CD4-positive, alpha-beta T cell treated with Interleukin-10 for 1 hour (primary cell): ENCODE data around the gene CACNA1D.
"Not testable (repeated sequence)": the region's sequence is repeated elsewhere in the genome, so short reads cannot be mapped to it uniquely, and the experiment has no call there.

Source experiments
- DNase-seq: peaks from one replicate; pipeline ENCODE4 v3.0.0-alpha.2; 2020

The CACNA1D gene

GRCh38 chr3:53664812-53665211 lies 170.4 kb downstream of the CACNA1D start:
- not testable (repeated sequence) for DNase-seq

GRCh38 chr3:53665608-53666425 lies 171.4 kb downstream of the CACNA1D start:
- DNase-seq: no peak

- DNase-seq: no peak
Measured at GRCh38 chr3:53668872-53669271, 174.5 kb downstream of the CACNA1D start.

GRCh38 chr3:53670721-53671120 lies 176.3 kb downstream of the CACNA1D start:
- no peak for DNase-seq

- no peak for DNase-seq
Measured at GRCh38 chr3:53671192-53671960, 177.0 kb downstream of the CACNA1D start.

- no peak for DNase-seq
Measured at GRCh38 chr3:53671961-53672299, 177.5 kb downstream of the CACNA1D start.

- DNase-seq: no peak
Measured at GRCh38 chr3:53672981-53673380, 178.6 kb downstream of the CACNA1D start.

- no peak for DNase-seq
Measured at GRCh38 chr3:53673722-53674350, 179.4 kb downstream of the CACNA1D start.

GRCh38 chr3:53674582-53674981 lies 180.2 kb downstream of the CACNA1D start:
- DNase-seq: no peak

GRCh38 chr3:53675022-53675697 lies 180.7 kb downstream of the CACNA1D start:
- DNase-seq: no peak

GRCh38 chr3:53675942-53676341 lies 181.5 kb downstream of the CACNA1D start:
- no peak for DNase-seq

GRCh38 chr3:53677413-53677812 lies 183.0 kb downstream of the CACNA1D start:
- no peak for DNase-seq

GRCh38 chr3:53680028-53680427 lies 185.6 kb downstream of the CACNA1D start:
- DNase-seq: no peak

GRCh38 chr3:53682807-53683206 lies 188.4 kb downstream of the CACNA1D start:
- no peak for DNase-seq

- no peak for DNase-seq
Measured at GRCh38 chr3:53688066-53688465, 193.7 kb downstream of the CACNA1D start.

- no peak for DNase-seq
Measured at GRCh38 chr3:53688989-53689388, 194.6 kb downstream of the CACNA1D start.

GRCh38 chr3:53689681-53690080 lies 195.3 kb downstream of the CACNA1D start:
- no peak for DNase-seq

GRCh38 chr3:53690521-53690920 lies 196.1 kb downstream of the CACNA1D start:
- no peak for DNase-seq

GRCh38 chr3:53691349-53691748 lies 196.9 kb downstream of the CACNA1D start:
- no peak for DNase-seq

- no peak for DNase-seq
Measured at GRCh38 chr3:53691885-53692284, 197.5 kb downstream of the CACNA1D start.

GRCh38 chr3:53693451-53693850 lies 199.0 kb downstream of the CACNA1D start:
- no peak for DNase-seq

- no peak for DNase-seq
Measured at GRCh38 chr3:53694046-53694445, 199.6 kb downstream of the CACNA1D start.

GRCh38 chr3:53694666-53695323 lies 200.4 kb downstream of the CACNA1D start:
- no peak for DNase-seq
